GM21723 (cell line): ENCODE measurements around the gene SNRPA.
"Not testable (repeated sequence)": the region's sequence is repeated elsewhere in the genome, so short reads cannot be mapped to it uniquely, and the experiment has no call there.

Source experiments
- ATAC-seq: cut with Tn5 transposase; IDR thresholded peaks from one replicate; pipeline ENCODE4 v1.9.1; 2021; ENCODE audit warnings: mild to moderate bottlenecking, moderate library complexity; ENCODE audit not compliant: unreplicated experiment

The SNRPA gene

DNA sequence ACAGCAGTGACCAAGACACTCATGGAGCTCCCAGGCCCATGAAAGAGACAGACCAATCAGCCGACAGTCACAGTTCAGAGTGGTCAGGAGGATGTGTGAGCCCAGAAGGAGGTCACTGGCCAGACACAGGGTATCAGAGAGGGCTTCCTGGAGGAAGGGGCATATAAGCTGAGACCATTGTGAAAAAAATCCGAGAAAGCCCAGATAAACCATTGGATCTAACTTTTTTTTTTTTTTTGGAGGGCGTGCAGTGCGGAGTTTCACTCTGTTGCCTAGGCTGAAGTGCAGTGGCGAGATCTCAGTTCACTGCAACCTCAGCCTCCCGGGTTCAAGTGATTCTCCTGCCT, 29.9 kb upstream of the SNRPA start:
- no peak for ATAC-seq

DNA sequence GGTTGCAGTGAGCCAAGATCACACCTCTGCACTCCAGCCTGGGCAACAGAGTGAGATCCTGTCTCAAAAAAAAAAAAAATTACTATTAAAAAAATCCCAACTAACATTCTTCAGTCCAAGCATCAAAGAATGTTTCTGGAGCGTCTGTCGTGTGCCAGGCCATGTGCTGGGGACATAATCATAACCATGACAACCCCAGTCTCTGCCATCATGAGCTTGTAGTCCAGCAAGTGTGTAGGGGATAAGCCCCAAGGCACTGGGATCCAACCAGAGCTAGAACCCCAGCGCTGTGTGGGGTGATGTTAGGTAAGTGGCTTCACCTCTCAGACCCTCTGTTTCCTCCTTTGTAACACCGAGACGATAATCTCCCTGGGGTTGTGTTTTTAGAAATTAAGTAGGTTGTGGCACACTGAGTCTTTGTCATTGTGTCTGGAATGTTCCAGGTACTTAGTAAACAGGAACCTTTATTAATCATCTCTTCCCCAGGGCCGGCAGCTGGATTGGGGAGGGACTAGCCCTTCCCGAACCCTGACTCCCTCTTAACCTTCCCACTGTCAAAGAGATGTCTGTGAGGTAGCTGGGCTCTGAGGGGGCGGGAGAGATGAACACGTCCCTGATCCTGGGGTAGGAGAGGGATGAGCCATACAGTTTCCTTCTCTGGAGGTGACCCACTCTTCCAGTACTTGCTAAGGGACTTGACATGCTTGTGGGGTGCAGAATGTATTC, 28.9 kb upstream of the SNRPA start:
- ATAC-seq = no peak

DNA sequence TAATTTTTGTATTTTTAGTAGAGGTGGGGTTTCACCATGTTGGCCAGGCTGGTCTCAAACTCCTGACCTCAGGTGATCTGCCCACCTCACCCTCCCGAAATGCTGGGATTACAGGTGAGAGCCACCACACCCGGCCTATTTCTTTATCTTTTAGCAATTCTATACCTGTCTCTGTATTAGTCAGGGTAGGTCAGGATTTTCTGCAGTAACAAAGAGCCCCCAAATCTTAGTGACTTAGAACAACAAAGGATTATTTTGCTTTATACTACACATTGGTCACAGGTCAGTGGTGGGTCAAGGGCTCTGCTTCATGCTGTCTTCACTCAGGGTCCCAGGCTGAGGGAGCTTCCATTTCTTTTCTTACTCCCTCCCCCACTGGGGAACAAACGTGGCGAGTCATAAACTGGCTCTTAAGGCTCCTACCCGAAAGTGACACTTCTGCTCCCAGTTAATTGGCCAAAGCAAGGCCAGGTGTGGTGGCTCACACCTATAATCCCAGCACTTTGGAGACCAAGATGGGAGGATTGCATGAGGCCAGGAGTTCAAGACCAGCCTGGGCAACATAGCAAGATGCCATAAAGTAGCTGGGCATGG, 27.2 kb upstream of the SNRPA start:
- no peak for ATAC-seq

DNA sequence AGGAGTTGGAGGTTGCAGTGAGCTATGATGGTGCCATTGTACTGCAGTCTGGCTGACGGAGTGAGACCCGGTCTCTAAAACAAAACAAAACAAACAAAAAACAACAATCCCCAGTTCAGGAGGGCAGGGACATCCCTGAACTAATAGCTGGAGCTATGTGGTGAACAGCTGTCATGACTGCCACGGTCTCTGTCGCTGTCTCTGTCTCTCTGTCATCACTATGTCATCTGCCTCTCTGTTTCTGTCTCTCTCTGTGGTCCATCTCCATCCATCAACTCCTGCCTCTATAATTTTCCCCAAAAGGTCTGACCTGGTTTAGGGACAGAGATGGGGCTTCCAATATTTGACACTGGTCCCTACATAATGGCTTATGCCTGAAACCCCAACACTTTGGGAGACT, 26.7 kb upstream of the SNRPA start:
- no peak for ATAC-seq

DNA sequence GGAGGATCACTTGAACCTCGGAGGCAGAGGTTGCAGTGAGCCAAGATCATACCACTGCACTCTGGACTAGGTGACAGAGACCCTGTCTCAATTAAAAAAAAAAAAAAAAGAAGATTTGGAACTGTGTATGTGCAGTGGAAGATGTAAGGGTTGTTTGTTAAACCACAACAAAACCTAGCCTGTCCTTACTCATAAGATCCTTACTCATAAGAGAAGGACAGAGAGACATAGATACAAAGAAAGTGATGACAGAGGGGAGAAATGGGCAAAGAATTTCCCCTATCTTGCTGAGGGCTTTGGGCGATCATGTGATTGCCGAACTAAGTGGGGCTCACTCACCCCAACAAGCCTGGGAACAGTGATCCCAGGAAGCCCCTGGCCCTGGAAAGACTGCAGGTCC, 26.1 kb upstream of the SNRPA start:
- no peak for ATAC-seq

DNA sequence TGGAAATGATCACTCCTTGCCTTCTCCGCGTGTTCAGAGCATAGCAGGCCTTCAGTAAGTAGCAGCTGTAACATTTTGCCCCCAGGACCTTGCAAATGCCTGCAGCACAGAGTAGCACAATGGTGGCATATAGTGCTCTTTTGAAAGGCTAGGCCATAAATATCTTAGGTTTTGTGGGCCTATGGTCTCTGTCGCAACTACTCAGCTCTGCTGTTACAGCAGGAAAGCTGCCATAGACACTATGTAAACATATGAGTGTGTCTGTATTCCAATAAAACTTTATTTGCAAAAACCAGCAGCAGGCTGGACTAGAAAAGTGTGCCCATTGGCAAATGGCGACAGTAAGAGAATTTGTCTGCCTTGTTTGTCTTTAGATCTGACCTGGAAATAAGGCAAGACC, 24.7 kb upstream of the SNRPA start:
- ATAC-seq = no peak

DNA sequence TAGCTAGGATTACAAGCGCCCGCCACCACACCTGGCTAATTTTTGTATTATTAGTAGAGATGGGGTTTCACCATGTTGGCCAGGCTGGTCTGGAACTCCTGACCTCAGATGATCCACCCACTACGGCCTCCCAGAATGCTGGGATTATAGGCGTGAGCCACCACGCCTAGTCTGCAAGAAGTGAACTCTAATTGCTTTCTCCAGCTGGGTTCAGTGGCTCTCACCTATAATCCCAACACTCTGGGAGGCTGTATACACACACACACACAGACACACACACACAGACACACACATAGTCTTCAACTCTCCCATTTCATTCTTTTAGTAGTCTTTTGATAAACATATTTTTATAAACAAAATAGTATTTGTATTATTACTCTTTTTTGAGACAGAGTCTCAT, 20.9 kb upstream of the SNRPA start:
- not testable (repeated sequence) for ATAC-seq

DNA sequence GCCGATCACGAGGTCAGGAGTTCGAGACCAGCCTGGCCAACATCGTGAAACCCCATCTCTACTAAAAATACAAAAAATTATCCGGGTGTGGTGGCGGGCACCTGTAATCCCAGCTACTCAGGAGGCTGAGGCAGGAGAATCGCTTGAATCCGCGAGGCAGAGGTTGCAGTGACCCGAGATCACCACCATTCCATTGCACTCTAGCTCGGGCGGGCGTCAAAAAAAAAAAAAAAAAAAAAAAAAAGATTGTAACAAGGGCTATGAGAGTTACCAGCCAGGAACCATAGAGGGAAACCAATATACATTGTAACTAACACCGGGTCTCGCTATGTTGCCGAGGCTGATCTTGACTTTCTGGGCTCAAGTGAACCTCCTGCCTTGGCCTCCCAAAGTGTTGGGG, 18.7 kb upstream of the SNRPA start:
- ATAC-seq = not testable (repeated sequence)

DNA sequence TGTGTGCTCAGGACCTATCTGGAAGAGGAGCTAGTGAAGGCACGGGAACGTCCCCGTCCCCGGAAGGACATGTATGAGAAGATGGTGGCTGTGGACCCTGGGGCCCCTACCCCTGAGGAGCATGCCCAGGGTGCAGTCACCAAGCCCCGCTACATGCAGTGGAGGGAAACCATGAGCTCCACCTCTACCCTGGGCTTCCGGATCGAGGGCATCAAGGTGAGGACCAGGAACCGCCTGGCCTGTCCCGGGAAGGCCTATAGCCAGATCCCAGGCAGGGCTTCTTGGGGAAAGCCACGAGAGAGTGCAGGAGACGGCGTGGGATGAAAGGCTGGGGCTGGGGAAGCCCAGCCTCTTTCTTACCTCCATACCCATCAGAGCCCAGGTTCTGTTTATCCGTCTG, 17.9 kb upstream of the SNRPA start:
- ATAC-seq = no peak

DNA sequence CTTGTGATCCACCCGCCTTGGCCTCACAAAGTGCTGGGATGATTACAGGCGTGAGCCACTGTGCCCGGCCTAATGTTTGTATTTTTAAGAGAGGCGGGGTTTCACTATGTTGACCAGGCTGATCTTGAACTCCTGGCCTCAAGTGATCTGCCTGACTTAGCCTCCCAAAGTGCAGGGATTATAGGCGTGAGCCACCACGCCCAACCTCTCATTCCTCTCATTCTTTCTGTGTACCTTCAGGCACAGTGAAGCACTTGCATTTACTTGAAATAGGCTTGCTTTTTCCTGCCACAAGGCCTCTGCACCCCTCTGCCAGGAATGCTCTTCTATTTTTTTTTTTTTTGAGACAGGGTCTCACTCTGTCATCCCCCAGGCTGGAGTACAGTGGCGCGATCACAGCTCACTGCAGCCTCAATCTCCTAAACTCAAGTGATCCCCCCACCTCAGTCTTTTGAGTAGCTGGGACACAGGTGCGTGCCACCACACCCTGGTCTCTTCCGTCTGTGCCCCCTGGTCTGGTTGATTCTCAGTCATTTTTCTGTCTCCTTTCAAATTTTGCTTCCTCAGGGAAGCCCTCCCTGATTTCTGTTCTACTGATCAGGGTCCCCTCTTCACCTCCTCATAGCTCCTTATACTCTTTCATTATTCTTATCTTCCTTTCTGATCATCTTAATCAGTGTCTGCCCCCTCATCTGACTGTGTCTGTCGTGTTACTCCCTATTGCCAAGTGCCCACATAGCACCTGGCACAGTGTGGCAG, 15.8 kb upstream of the SNRPA start:
- ATAC-seq = no peak

DNA sequence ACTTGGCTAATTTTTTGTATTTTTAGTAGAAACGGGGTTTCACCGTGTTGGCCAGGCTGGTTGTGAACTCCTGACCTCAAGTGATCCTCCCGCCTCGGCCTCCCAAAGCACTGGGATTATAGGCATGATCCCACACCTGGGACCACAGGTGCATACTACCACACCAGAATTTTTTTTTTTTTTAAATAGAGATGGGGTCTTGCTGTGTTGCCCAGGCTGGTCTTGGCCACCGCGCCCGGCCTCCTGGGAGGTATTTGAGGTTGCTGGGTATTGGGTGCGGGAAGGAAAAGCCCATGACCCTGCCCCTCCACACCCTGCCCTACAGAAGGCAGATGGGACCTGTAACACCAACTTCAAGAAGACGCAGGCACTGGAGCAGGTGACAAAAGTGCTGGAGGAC, 14.3 kb upstream of the SNRPA start:
- no peak for ATAC-seq

DNA sequence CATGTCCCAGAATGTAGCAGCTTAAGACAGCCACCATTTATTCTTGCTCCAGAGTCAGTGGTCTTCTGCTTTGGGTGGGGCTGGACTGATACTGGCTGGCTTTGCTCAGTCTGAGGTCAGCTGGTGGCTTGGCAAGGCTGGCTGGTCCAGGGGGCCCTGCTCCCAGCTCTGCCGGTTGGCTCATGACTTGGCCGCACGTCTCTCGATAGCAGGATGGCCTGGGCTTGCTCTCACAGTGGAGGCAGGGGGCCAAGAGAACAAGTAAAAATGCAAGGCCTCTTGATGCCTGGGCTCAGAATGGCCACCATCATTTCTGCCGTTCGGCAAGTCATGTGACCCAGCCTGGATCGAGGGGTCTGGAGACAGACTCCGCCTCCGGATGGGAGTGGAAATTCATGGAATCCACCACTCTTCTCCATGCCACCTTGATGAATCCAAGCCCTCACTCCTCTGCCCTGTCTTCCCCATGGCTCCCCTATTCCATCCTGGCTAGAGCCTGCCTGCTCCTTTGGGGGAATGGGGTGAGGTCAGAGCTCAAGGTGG, 13.8 kb upstream of the SNRPA start:
- no peak for ATAC-seq

DNA sequence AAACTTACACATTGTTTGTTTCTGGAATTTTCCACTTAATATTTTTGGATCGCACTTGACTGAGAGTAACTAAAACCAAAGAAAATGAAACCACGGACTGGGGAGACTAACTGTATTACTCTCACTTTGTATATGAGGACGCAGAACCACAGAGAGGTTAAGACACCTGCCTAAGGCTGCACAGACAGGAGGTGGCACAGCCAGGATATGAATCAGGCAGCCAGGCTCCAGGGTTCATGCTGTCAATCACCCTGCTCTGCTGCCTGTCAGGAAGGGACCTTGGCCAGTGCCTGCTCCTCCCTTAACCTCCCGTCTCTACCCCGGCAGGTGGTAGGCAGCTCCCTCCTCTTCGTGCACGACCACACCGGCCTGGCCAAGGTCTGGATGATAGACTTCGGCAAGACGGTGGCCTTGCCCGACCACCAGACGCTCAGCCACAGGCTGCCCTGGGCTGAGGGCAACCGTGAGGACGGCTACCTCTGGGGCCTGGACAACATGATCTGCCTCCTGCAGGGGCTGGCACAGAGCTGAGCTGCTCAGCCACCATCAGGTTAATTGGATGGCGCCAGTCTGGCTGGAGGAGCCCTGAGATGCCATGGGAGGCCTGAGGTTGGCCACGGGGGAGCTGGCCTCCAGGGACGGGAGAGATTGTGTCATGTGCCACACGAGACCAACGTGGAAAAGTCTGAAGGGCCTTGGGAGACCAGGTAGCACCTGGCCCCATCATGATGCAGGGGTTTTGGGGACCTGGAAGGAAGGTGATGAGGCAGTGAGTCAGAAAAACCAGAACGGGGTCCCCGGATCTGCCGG, 11.8 kb upstream of the SNRPA start:
- no peak for ATAC-seq

DNA sequence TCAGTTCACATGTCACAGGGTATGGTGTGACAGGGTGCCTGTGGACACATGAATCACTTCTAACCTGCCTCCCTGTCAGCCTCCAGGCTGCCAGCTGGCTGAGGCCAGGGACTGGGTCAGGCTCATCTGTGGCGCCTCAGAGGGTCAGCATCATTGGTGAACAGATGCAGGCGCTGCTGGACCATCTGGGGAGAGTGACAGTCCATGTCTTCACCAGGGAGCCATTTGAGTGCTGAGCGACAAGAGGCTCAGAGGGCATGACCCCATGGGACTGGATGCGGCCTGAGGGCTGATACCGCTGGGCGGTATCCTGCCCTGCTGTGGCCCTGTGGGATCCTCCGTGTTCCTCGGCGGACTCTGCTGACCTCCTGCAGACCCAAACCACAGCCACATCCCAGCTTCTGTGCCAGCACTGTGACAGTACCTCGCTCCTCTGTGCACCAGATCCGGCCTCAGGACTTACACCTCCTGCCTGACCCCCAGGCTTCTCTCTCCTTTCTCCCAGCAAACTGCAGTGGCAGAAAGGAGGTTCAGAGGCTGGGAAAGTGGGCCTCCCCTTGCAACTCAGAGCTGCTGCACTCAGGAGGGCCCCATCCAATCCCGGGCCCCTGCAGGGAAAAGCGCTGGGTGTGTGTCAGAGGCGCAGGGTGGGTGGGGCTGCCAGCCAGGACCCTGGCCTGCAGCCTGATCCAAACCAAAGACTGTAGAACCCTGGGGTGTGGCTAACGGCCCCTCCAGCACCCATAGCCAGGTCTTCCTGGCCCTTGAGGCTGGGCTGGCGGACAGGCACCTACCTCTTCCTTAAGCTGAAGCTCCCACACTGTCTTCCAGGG, 10.9 kb upstream of the SNRPA start:
- ATAC-seq = no peak

DNA sequence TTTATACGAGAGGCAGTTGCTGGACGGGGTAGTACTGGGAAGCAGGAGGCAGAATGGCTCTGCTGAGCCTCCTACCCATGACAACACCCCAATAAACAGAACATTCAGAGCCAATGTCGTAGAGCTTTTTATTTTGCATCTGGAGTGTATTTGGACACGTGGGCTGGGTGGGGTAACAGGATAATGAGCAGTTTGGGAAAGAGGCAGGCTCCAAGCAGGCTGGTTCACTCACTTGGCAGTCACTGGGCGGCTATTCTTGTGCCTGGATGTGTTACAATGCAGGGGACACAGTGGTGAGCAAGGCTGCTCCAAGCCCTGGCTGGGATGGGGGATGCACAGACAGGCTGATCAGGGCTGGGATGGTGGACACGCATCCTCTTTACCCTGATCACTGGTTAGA, 10.3 kb upstream of the SNRPA start:
- no peak for ATAC-seq

DNA sequence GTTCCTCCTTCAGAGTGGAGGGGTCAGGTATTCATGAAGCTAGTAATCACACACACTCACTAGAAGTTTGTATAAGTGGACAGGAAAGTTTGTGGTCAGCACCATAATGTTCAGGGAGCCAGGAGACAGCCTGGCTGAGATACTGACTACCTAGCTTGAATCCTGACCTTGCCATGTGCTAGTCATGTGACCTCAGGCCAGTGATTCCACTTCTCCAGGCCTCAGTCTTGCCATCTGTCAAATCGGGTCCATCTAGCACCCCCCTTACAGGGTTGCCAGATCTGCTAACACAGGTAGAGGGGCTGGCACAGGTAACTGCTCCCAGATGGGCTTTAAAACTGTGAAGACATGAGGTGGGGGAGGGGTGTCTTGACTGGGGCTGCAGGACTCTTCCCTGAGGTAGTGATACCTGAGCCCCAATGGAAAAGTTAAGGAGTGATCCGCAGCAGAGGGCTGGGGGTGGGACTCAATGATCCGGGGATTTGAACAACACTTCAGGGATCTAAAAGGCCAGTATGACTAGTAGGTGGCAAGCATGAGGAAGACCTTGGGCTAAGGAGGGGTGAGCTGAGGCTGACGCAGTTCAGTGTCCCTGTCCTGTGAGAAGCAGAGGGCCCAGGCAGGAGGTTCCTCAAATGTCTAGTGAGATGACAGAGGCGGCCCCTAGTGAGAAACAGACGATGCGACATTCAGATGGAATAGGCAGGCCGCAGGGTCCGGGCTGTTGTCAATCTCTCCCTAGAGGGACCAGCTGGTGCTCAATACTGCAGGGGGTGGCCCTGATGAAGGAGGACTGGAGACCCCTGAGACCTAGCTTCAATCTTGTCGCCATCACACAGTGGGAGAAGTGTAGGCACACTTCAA, 9.2 kb upstream of the SNRPA start:
- ATAC-seq = no peak

DNA sequence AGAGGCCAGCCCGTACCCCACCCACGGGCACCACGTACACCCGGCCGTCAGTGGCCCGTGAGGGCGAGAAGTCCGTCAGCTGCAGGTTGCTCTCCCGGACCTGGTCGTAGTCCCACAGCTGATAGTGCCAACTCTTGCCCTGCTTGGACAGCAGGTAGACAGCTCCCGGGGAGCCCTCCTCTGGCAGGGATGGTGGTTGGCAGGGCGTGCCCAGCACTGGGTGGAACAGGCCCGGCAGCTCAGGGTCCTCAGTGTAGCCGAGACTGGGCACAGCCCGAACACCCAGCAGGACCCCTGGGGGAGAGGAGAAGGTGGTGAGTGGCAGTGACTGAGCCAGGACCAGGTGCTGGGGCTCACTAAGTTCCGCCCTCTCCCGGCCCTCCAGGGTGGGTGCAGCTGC, 8.5 kb upstream of the SNRPA start:
- ATAC-seq = no peak

DNA sequence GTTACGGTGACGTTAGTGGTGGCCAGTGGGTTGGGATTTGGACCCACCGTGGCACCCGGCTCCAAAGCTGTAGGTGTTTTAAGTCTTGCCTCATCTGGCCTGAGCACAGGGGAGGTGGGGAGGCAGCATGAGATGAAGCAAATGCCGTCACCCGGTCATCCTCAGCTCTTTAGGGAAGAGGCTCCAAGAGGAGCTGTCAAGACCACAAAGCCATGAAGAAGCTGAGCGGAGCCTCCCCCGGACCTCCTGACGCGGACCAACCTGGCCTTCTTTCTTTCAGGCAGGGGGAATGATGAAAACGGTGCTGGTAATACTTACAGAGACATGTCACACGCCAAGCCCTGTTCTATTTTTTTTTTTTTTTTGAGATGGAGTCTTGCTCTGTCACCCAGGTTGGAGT, 8.1 kb upstream of the SNRPA start:
- no peak for ATAC-seq

DNA sequence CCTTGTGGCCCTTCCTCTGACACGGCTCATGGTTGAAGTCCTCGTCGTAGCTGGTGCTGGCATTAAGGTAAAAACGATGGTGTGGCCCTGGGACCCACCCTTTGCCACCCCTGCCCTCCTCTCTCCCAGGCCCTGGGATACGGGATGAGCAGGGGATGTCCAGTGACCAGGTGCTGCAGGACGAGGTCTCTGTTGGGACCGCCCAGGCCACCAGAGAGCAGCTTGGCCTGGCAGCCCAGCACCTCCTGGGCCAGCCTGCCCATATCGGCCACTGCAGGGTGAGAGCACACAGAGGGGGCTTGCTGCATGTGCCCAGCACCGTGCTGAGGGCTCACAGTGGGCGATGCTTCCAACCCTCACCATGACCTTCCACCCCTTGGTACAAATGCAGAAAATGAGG, 7.1 kb upstream of the SNRPA start:
- no peak for ATAC-seq
